Measurements from ENCODE around the gene TMEM140.
"Not testable (repeated sequence)": the region's sequence is repeated elsewhere in the genome, so short reads cannot be mapped to it uniquely, and the experiment has no call there.

The TMEM140 gene

GRCh38 chr7:135147899-135148721, at the start of gene TMEM140:
TMEM140 (plus strand) TSS chr7:135148072; CDS start chr7:135164442, 16,370 bp downstream.
- peak; percentile 15 for DNase-seq

GRCh38 chr7:135098391-135098790, 49.5 kb upstream of the TMEM140 start:
- DNase-seq = no peak

- no peak for DNase-seq
Measured at GRCh38 chr7:135100856-135101255, 47.0 kb upstream of the TMEM140 start.

- no peak for DNase-seq
Measured at GRCh38 chr7:135102372-135102771, 45.5 kb upstream of the TMEM140 start.

- no peak for DNase-seq
Measured at GRCh38 chr7:135109562-135109961, 38.3 kb upstream of the TMEM140 start.

GRCh38 chr7:135109976-135110375, 37.9 kb upstream of the TMEM140 start:
- no peak for DNase-seq

- no peak for DNase-seq
Measured at GRCh38 chr7:135111379-135111778, 36.5 kb upstream of the TMEM140 start.

GRCh38 chr7:135114622-135115021, 33.2 kb upstream of the TMEM140 start:
- no peak for DNase-seq

GRCh38 chr7:135117096-135117495, 30.8 kb upstream of the TMEM140 start:
- DNase-seq = no peak

GRCh38 chr7:135121868-135122267, 26.0 kb upstream of the TMEM140 start:
- DNase-seq = no peak

GRCh38 chr7:135124631-135125030, 23.2 kb upstream of the TMEM140 start:
- DNase-seq = not testable (repeated sequence)

GRCh38 chr7:135128931-135129330, 18.9 kb upstream of the TMEM140 start:
- DNase-seq = no peak

- DNase-seq = no peak
Measured at GRCh38 chr7:135129579-135129978, 18.3 kb upstream of the TMEM140 start.

GRCh38 chr7:135143885-135144668, 3.8 kb upstream of the TMEM140 start:
- no peak for DNase-seq

- DNase-seq = no peak
Measured at GRCh38 chr7:135147341-135147898, 452 bp upstream of the TMEM140 start.

- no peak for DNase-seq
Measured at GRCh38 chr7:135150072-135150782, 2.4 kb downstream of the TMEM140 start.

GRCh38 chr7:135151132-135151531, 3.3 kb downstream of the TMEM140 start:
- peak; percentile 11 for DNase-seq

- DNase-seq = peak; percentile 13
Measured at GRCh38 chr7:135151533-135151932, 3.7 kb downstream of the TMEM140 start.

GRCh38 chr7:135152442-135152841, 4.6 kb downstream of the TMEM140 start:
- DNase-seq = no peak

- DNase-seq = no peak
Measured at GRCh38 chr7:135154734-135155133, 6.9 kb downstream of the TMEM140 start.

- no peak for DNase-seq
Measured at GRCh38 chr7:135156290-135156689, 8.4 kb downstream of the TMEM140 start.

GRCh38 chr7:135158141-135158655, 10.3 kb downstream of the TMEM140 start:
- no peak for DNase-seq

- no peak for DNase-seq
Measured at GRCh38 chr7:135158874-135159273, 11.0 kb downstream of the TMEM140 start.
